Activated T-cell treated with anti-CD3 and anti-CD28 coated beads, Interleukin-2, amount 50 U/mL, for 24 hours (primary cell): Measurements from ENCODE around the gene FRAS1.
"Not testable (repeated sequence)": the region's sequence is repeated elsewhere in the genome, so short reads cannot be mapped to it uniquely, and the experiment has no call there.

Source experiments
- DNase-seq: peaks from one replicate; pipeline ENCODE4 v3.0.0-alpha.2; 2020
- H3K27ac Mint-ChIP-seq: 2 replicates; pipeline ENCODE4 v1.8.0; 2020; ENCODE audit warnings: mild to moderate bottlenecking, mixed read lengths
- H3K27me3 Mint-ChIP-seq: 2 replicates; pipeline ENCODE4 v1.8.0; 2020; ENCODE audit warnings: mixed read lengths
- H3K36me3 Mint-ChIP-seq: 2 replicates; pipeline ENCODE4 v1.8.0; 2020; ENCODE audit warnings: low read depth, mixed read lengths
- H3K4me1 Mint-ChIP-seq: 2 replicates; pipeline ENCODE4 v1.8.0; 2020; ENCODE audit warnings: low read depth, mixed read lengths
- H3K4me3 Mint-ChIP-seq: 2 replicates; pipeline ENCODE4 v1.8.0; 2020; ENCODE audit warnings: mild to moderate bottlenecking, moderate library complexity, mixed read lengths
- H3K9me3 Mint-ChIP-seq: 2 replicates; pipeline ENCODE4 v1.8.0; 2020; ENCODE audit warnings: mixed read lengths

The FRAS1 gene

DNA sequence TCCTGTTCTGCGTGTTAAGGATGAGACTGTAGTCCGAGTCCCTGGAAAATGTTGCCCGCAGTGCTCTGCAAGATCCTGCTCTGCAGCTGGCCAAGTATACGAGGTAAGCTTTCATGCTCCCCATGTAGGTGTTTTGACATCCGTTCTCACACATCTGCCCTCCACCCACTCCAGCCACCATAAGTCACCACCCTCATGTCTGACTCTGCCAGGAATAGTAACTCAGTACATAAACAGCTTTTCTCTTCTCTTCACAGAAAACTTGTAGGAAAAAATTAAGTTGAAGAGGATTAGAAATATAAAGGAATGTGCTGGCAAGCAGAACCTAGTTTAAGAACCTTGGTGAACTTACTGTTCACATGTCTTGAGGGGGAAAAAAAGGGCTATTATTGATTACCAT lies 207.9 kb downstream of the FRAS1 start:
- Mint-ChIP-seq H3K4me1 (no peaks in the 10 kb centered on the region), H3K36me3 (no peaks in the 10 kb centered on the region), H3K27me3 (no peaks in the 10 kb centered on the region), H3K9me3 (peaks cover 5% of the 10 kb centered on the region), H3K4me3 (no peak overlapping the region), H3K27ac (no peak overlapping the region)
- DNase-seq = no peak

- no peak for DNase-seq
- no peak overlapping the region for H3K4me3 Mint-ChIP-seq
- peaks cover 5% of the 10 kb centered on the region for H3K9me3 Mint-ChIP-seq
- no peaks in the 10 kb centered on the region for H3K36me3 Mint-ChIP-seq
- no peaks in the 10 kb centered on the region for H3K4me1 Mint-ChIP-seq
- no peak overlapping the region for H3K27ac Mint-ChIP-seq
- no peaks in the 10 kb centered on the region for H3K27me3 Mint-ChIP-seq
Measured at GRCh38 chr4:78267790-78268189, 210.7 kb downstream of the FRAS1 start.

GRCh38 chr4:78268597-78268996 lies 211.5 kb downstream of the FRAS1 start:
- no peak overlapping the region for H3K4me3 Mint-ChIP-seq
- H3K27ac Mint-ChIP-seq = no peak overlapping the region
- no peaks in the 10 kb centered on the region for H3K36me3 Mint-ChIP-seq
- H3K9me3 Mint-ChIP-seq = peaks cover 5% of the 10 kb centered on the region
- no peaks in the 10 kb centered on the region for H3K27me3 Mint-ChIP-seq
- DNase-seq = no peak
- no peaks in the 10 kb centered on the region for H3K4me1 Mint-ChIP-seq

GRCh38 chr4:78275450-78275849 lies 218.3 kb downstream of the FRAS1 start:
- not testable (repeated sequence) for H3K9me3 Mint-ChIP-seq, H3K27ac Mint-ChIP-seq

GRCh38 chr4:78286281-78286680 lies 229.2 kb downstream of the FRAS1 start:
- no peak overlapping the region for H3K27ac Mint-ChIP-seq
- H3K36me3 Mint-ChIP-seq = no peaks in the 10 kb centered on the region
- no peaks in the 10 kb centered on the region for H3K9me3 Mint-ChIP-seq
- no peak for DNase-seq
- H3K4me1 Mint-ChIP-seq = no peaks in the 10 kb centered on the region
- peaks cover 8% of the 10 kb centered on the region for H3K27me3 Mint-ChIP-seq
- no peak overlapping the region for H3K4me3 Mint-ChIP-seq

More at GRCh38 chr4:78275450-78275849, 218.3 kb downstream of the FRAS1 start:
- H3K4me1 Mint-ChIP-seq, H3K4me3 Mint-ChIP-seq, H3K36me3 Mint-ChIP-seq, DNase-seq: not testable (repeated sequence)
- H3K27me3 Mint-ChIP-seq = peaks cover 14% of the 10 kb centered on the region

DNA sequence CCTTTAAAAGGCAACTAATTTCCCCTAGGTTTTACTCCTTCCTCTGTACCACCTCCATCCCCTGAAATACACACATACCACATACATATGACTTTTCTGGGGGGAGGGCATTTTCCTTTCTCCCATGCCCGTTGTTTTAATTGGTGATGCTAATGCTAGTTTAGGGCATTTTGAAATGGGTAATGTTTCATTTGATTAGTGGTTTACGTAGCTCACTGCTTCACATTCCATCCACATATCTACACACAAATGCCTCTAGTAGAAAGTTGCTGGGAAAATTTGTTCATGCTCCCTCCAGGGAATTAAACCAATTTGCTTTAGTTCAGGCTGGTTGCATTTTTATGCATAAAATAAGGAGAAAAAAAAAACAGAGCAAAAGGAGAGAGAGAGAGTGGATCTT lies 231.2 kb downstream of the FRAS1 start:
- H3K4me1 Mint-ChIP-seq = no peaks in the 10 kb centered on the region
- DNase-seq = no peak
- H3K9me3 Mint-ChIP-seq = no peaks in the 10 kb centered on the region
- peaks cover 11% of the 10 kb centered on the region for H3K27me3 Mint-ChIP-seq
- H3K4me3 Mint-ChIP-seq = no peak overlapping the region
- H3K36me3 Mint-ChIP-seq = no peaks in the 10 kb centered on the region
- H3K27ac Mint-ChIP-seq = no peak overlapping the region

- H3K27me3 Mint-ChIP-seq = peaks cover 12% of the 10 kb centered on the region
- no peak overlapping the region for H3K27ac Mint-ChIP-seq
- no peak overlapping the region for H3K4me3 Mint-ChIP-seq
- H3K9me3 Mint-ChIP-seq = no peaks in the 10 kb centered on the region
- H3K4me1 Mint-ChIP-seq = no peaks in the 10 kb centered on the region
- no peaks in the 10 kb centered on the region for H3K36me3 Mint-ChIP-seq
- no peak for DNase-seq
Measured at GRCh38 chr4:78291277-78291676, 234.2 kb downstream of the FRAS1 start.

DNA sequence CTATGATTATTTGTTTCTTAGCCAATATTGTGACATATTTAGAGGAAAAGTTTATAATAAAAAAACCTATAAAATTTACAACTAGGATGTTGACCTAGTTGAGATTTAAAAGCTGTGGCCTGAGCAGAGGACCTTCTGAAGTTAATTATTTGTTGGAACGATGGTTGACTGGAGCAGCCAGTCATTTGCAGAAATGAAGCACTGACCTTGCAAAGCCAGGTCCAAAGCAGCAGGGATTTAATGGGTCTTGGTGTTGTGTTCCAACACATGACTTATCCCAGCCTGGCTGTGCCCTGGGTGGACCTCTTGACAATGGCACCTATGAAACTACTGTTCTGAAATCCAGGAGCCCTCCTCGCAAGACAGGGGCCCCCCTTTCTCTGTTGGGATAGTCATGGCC lies 235.2 kb downstream of the FRAS1 start:
- H3K27me3 Mint-ChIP-seq = peaks cover 11% of the 10 kb centered on the region
- H3K27ac Mint-ChIP-seq = no peak overlapping the region
- H3K36me3 Mint-ChIP-seq = no peaks in the 10 kb centered on the region
- no peaks in the 10 kb centered on the region for H3K4me1 Mint-ChIP-seq
- H3K4me3 Mint-ChIP-seq = no peak overlapping the region
- H3K9me3 Mint-ChIP-seq = no peaks in the 10 kb centered on the region
- DNase-seq = no peak

- no peaks in the 10 kb centered on the region for H3K36me3 Mint-ChIP-seq
- no peaks in the 10 kb centered on the region for H3K4me1 Mint-ChIP-seq
- H3K4me3 Mint-ChIP-seq = no peak overlapping the region
- H3K9me3 Mint-ChIP-seq = no peaks in the 10 kb centered on the region
- H3K27ac Mint-ChIP-seq = no peak overlapping the region
- peaks cover 11% of the 10 kb centered on the region for H3K27me3 Mint-ChIP-seq
- DNase-seq = no peak
Measured at GRCh38 chr4:78292856-78293255, 235.7 kb downstream of the FRAS1 start.

DNA sequence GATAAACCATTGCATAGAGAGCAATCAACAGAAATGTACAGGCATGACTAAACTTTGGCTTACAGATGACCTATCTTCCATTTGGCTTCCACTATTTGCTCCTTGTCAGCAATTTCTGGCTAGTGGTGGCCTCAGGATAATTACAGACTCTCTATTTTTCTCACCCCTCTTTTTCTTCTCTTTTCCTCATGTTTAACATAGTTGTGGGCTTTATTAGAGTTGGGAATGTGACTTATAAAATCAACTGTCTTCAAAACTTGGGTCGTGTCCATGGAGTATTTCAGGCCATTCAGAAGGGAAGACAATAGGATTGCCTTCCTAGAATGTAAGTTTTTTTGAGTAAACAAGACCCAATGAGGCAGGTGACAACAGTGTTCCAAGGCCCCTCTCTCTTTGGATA lies 236.2 kb downstream of the FRAS1 start:
- Mint-ChIP-seq H3K36me3 (no peaks in the 10 kb centered on the region), H3K27ac (no peak overlapping the region), H3K4me1 (no peaks in the 10 kb centered on the region), H3K27me3 (peaks cover 11% of the 10 kb centered on the region), H3K9me3 (no peaks in the 10 kb centered on the region), H3K4me3 (no peak overlapping the region)
- DNase-seq = no peak

DNA sequence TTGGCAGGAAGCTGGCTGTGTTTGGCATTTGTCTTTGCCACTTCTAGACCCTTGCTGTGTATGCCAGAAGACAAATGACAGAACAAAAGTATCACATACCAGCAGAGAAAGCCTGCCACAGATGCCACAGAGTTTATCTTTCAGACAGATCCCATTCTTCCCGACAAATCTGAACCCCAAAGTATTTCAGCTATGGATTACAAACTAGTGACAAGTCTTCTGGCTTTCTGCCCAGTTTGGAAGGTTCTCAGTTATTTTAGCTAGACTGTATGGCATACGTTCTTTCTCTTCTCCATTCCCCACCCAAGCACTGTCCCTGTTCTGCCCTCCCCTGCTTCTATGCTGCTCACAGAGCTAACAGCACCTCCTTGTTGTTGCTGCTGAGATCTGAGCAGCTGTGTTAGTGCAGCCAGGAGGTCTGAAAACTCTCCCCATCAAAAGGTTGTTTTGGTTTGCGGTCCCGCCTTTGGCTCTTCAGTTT lies 236.7 kb downstream of the FRAS1 start:
- Mint-ChIP-seq H3K27ac (no peak overlapping the region), H3K4me3 (no peak overlapping the region), H3K27me3 (peaks cover 15% of the 10 kb centered on the region), H3K4me1 (no peaks in the 10 kb centered on the region), H3K36me3 (no peaks in the 10 kb centered on the region), H3K9me3 (no peaks in the 10 kb centered on the region)
- DNase-seq = no peak

- no peaks in the 10 kb centered on the region for H3K36me3 Mint-ChIP-seq
- DNase-seq = no peak
- H3K27ac Mint-ChIP-seq = no peak overlapping the region
- H3K4me3 Mint-ChIP-seq = no peak overlapping the region
- H3K4me1 Mint-ChIP-seq = no peaks in the 10 kb centered on the region
- peaks cover 11% of the 10 kb centered on the region for H3K27me3 Mint-ChIP-seq
- H3K9me3 Mint-ChIP-seq = no peaks in the 10 kb centered on the region
Measured at GRCh38 chr4:78296261-78296660, 239.1 kb downstream of the FRAS1 start.

GRCh38 chr4:78297116-78297800 lies 240.1 kb downstream of the FRAS1 start:
- Mint-ChIP-seq H3K27me3 (peaks cover 11% of the 10 kb centered on the region), H3K36me3 (no peaks in the 10 kb centered on the region), H3K9me3 (no peaks in the 10 kb centered on the region), H3K4me1 (no peaks in the 10 kb centered on the region), H3K4me3 (no peak overlapping the region), H3K27ac (no peak overlapping the region)
- DNase-seq = no peak

DNA sequence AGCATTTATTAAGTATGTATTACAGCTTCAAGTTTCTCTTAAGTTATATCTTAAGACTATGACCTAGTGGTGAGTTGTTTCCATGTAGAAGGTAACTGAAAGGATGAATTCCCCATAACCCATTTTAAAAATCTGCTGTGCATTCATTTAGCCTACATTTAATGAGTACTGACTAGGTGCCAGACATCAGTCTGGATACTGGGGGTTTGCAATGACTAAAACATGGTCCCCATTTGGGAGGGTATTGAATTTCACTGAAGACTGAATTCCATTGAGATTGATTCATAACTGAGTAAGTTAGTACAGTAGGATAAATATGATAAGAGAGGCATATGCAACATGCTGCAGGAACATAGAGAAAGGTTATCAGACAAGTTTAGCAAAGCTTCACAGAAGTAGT lies 241.5 kb downstream of the FRAS1 start:
- H3K27ac Mint-ChIP-seq = no peak overlapping the region
- no peak for DNase-seq
- peaks cover 9% of the 10 kb centered on the region for H3K27me3 Mint-ChIP-seq
- no peak overlapping the region for H3K4me3 Mint-ChIP-seq
- H3K36me3 Mint-ChIP-seq = no peaks in the 10 kb centered on the region
- no peaks in the 10 kb centered on the region for H3K4me1 Mint-ChIP-seq
- no peaks in the 10 kb centered on the region for H3K9me3 Mint-ChIP-seq

- Mint-ChIP-seq H3K9me3 (no peaks in the 10 kb centered on the region), H3K27ac (no peak overlapping the region), H3K4me1 (no peaks in the 10 kb centered on the region), H3K4me3 (no peak overlapping the region), H3K36me3 (no peaks in the 10 kb centered on the region), H3K27me3 (peaks cover 9% of the 10 kb centered on the region)
- no peak for DNase-seq
Measured at GRCh38 chr4:78299565-78299972, 242.4 kb downstream of the FRAS1 start.

GRCh38 chr4:78307263-78307662 lies 250.1 kb downstream of the FRAS1 start:
- H3K4me1 Mint-ChIP-seq, DNase-seq, H3K36me3 Mint-ChIP-seq, H3K9me3 Mint-ChIP-seq, H3K27ac Mint-ChIP-seq, H3K4me3 Mint-ChIP-seq: not testable (repeated sequence)
- peaks cover 16% of the 10 kb centered on the region for H3K27me3 Mint-ChIP-seq
